ENCODE measurements around the gene ADO.
"Not testable (repeated sequence)": the region's sequence is repeated elsewhere in the genome, so short reads cannot be mapped to it uniquely, and the experiment has no call there.

Gene ADO

DNA sequence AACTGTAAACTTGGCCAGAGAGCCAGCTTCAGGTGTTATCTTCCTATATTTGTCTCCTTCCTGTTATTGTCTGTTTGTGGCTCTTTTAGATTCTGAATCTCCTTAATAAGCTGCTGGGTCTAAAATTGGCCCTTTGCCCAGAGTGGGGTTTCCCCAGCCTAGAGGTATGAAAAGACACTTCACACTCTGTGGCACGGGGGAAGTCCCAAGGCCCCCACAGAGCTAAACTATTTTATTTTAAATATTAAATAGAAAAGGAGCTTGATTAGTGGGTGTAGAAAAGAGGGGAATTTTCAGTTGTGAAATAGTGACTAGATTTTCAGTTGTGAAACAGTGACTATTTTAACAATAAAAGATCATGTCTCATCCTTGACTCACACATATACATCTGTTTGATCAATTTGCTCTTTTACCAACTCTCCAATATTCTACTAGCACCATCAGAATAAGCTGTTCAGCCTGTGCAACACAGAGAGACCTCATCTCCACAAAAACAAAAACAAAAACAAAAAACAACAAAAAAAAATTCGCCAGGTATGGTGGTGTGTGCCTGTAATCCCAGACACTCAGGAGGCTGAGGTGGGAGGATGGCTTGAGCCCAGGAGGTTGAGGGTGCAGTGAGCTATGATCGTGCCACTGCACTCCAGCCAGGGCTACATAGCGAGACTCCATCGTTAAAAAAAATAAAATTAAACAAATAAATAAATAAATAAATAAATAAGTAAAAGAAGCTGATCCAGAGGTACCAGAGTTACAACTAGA, 24.9 kb upstream of the ADO start:
- DNase-seq (ENCODE audit: low spot score) = no peak
- TF ChIP-seq, protein P1, sequence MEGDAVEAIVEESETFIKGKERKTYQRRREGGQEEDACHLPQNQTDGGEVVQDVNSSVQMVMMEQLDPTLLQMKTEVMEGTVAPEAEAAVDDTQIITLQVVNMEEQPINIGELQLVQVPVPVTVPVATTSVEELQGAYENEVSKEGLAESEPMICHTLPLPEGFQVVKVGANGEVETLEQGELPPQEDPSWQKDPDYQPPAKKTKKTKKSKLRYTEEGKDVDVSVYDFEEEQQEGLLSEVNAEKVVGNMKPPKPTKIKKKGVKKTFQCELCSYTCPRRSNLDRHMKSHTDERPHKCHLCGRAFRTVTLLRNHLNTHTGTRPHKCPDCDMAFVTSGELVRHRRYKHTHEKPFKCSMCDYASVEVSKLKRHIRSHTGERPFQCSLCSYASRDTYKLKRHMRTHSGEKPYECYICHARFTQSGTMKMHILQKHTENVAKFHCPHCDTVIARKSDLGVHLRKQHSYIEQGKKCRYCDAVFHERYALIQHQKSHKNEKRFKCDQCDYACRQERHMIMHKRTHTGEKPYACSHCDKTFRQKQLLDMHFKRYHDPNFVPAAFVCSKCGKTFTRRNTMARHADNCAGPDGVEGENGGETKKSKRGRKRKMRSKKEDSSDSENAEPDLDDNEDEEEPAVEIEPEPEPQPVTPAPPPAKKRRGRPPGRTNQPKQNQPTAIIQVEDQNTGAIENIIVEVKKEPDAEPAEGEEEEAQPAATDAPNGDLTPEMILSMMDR (IDR thresholded peaks at IDR 0.05) = no peak
- Histone ChIP-seq H3K4me3 (no peak overlapping the region), H3K27ac (no peak overlapping the region)

DNA sequence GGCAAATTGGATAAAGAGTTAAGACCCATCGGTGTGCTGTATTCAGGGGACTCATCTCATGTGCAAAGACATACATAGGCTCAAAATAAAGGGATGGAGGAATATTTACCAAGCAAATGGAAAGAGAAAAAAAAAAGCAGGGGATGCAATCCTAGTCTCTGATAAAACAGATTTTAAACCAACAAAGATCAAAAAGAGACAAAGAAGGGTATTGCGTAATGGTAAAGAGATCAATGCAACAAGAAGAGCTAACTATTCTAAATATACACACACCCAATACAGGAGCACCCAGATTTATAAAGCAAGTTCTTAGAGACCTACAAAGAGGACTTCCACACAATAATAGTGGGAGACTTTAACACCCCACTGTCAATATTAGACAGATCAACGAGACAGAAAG, 20.0 kb upstream of the ADO start:
- not testable (repeated sequence) for DNase-seq (ENCODE audit: low spot score); H3K27ac ChIP-seq; H3K4me3 ChIP-seq

DNA sequence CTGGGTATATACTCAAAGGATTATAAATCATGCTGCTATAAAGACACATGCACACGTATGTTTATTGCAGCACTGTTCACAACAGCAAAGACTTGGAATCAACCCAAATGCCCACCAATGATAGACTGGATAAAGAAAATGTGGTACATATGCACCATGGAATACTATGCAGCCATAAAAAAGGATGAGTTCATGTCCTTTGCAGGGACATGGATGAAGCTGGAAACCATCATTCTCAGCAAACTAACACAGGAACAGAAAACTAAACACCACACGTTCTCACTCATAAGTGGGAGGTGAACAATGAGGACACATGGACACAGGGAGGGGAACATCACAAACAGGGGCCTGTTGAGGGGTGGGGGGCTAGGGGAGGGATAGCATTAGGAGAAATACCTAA, 16.2 kb upstream of the ADO start:
- H3K27ac ChIP-seq; H3K4me3 ChIP-seq; DNase-seq (ENCODE audit: low spot score): not testable (repeated sequence)

DNA sequence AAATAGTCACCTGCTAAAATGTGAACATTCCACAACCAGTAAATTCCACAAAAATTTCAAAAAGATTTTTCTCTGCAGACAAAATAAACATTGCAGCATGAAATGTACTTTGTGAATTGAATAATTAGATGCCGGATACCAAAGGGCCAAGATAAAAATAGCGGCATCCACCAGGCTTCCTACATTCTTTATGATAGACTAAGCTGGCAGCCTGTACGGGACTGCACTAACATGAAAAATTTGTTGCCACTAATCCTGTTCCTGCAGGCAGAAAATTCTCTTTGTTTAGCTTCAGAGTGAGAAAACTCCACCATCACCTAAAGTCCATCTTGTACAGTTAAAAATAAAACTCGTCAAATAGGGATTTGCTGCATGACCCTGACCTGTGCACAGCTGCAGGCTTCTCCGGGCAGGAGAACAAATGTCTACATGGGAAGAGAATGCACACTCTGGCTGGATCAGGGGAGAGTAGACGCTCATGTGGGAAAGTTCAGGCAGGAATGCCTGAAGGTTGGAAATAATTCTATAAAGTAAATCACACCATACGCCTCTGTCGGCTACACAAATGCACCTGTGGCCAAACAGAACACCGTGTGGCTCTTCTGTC, 15.6 kb upstream of the ADO start:
- TF ChIP-seq, protein P1 (IDR thresholded peaks at IDR 0.05) = no peak
- no peak overlapping the region for H3K27ac ChIP-seq
- no peak for DNase-seq (ENCODE audit: low spot score)
- no peak overlapping the region for H3K4me3 ChIP-seq

DNA sequence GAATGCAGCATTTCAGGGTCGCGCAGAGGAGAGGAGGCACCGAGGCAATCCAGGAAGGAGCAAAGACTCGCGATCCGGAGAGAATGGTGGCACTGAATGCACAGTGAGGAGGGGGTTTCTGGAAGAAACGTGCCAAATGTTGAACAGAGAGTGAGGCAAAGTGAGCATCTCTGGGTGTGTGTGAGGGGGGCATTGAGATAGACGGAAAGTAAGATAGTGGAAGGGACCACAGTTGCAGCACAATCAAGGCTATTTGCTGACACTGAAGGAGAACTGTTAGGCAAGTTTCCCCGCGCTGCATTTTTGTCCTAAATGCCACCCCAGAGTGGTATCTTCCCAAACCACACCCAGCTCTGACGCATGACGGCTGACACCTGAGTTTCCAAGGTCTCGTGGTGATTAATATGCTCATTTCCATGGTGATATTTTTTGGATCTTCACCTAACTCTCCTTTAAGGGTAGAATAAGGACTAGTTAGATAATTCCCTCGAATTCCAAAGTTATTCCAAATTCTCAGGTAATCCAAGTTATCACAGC, 14.4 kb upstream of the ADO start:
- TF ChIP-seq, protein P1 (IDR thresholded peaks at IDR 0.05) = no peak
- DNase-seq (ENCODE audit: low spot score) = no peak
- no peak overlapping the region for H3K4me3 ChIP-seq
- H3K27ac ChIP-seq = no peak overlapping the region

DNA sequence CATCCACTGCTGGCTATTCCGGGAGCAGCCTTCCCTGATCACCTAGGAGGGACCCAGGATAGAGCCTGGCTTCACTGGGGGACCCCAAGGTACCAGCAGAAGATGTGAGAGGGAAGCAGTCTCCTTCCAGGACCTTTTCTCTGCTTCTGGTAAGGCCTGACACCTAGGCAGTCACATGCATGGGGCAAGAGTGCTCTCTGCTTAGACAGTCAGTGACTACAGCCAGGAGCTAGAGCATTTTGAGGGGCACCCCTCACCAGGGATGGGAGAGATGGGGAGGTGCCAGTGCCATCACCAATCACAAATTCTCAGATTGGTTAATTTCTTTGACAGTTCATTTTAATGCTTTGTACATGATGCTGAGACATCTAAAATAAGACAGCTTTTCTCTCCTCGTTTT, 13.9 kb upstream of the ADO start:
- DNase-seq (ENCODE audit: low spot score) = no peak
- H3K27ac ChIP-seq = no peak overlapping the region
- no peak overlapping the region for H3K4me3 ChIP-seq
- TF ChIP-seq, protein P1 (IDR thresholded peaks at IDR 0.05) = no peak

DNA sequence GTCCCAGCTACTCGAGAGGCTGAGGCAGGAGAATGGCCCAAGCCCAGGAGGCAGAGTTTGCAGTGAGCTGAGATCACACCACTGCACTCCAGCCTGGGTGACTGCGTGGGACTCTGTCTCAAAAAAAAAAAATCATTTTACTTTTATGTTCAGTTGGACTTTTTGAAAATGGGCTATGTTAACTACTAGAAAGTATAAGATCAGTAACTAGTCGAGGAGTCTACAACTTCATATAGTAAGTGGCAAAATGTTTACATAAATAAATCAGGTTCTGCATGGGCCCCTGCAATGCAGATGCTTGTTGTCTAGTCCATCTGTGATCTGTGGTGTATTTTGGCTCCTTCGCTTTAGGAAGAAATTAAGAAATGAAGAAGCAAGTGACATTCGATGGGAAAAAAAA, 12.3 kb upstream of the ADO start:
- DNase-seq (ENCODE audit: low spot score) = no peak
- Histone ChIP-seq H3K27ac (no peak overlapping the region), H3K4me3 (no peak overlapping the region)
- TF ChIP-seq, protein P1 (IDR thresholded peaks at IDR 0.05) = no peak

DNA sequence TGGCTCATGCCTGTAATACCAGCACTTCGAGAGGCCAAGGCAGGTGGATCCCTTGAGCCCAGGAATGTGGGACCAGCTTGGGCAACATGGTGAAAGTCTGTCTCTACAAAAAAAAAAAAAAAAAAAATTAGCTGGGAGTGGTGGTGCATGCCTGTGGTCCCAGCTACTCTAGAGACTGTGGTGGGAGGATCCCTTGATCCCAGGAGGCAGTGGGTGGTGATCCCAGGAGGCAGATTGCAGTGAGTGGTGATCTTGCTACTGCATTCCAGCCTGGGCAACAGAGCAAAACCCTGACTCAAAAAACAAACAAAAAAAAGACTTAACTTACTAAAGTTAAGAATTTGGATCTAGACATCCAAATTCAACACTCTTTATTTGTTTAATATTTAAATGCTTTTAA, 10.2 kb upstream of the ADO start:
- Histone ChIP-seq H3K4me3 (no peak overlapping the region), H3K27ac (no peak overlapping the region)
- TF ChIP-seq, protein P1 (IDR thresholded peaks at IDR 0.05) = no peak
- DNase-seq (ENCODE audit: low spot score) = no peak
